ENCODE measurements around the gene SRPK3. TPM values are rescaled to one million over a fixed set of nuclear protein-coding genes. Genes with fewer than 3 reads are reported as not detected.

The SRPK3 gene
- total RNA-seq, 1 experiment from 2014 or later, result 1.6 TPM

DNA sequence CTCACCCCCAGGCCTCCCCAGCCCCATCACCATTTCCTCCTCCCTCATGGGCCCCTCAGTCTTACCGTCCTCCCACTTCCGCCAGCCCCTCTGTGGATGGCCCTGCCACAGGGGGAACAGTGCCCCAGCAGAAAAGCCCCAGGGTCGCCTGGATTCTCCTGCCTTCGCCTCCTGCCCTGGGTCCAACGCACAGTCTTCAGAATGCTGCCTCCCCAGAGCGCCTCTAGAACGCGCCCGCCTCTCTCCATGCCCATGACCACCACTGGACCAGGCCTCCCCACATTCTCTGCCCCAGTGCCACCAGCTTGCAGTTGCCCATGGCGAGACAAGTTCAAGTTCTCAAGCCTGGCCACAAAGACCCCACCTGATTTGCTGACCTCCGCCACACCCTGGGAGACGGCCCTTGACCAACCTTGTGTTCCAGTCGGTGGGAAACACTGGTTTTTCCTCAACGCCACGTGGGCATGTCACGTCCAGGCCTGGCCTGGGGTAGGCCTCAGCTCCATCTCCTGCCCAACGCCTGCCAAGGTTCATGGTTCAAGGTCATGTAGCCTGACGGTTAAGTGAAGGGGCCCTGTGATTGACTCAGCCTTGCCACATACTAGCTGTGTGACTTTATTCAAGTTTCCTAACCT lies 17.4 kb upstream of the SRPK3 start:
- in situ Hi-C loops (cut with HindIII; ENCODE audit: low pct_unique_long_range_greater_than_20kb, low sequenced_read_pairs), result no loop called here
- POLR2A ChIA-PET, result no interaction called here

DNA sequence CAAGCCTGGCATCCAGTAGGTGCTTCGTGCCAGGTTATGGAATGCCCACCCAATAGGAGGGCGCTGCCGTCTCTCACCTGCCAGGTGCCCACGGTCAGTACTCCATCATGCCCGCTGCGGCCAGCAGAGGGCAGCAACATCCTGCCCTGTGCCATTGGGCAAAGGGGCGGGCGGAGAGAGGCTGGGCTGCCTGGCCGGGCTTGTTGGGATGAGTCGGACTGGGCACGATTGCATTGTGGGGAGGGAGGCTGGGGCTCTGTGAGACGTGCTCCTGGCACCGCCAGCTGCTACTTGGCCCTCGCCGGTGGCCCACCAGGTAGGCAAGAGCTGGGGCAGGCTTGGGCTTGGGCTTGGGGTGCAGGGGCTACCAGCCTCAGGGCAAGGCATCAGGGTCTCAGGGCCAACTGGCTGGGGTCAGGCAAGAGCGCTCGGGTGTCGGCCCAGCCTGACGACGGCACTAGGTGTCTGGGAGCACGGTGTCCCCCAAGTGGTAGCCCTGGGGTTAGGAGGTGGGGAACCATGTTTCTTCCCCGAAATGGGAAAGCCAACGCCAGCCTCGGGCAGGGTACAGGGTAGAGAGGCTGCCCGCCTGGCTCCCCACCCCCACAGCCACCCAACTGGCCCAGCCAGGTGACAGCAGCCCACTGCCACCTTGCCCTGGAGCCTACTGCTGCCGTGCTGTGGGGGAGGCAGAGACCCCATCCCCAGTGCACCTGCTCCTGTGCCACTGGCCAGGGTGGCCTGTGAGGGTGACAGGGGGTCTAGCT lies 16.7 kb upstream of the SRPK3 start, which contains the start of gene PLXNB3:
PLXNB3 (plus strand) TSS at position 261 of the 767 bp plus-strand sequence. CDS start 1,287 bp downstream, outside the sequence.
- no peaks in the 10 kb centered on the region for H3K9me3 ChIP-seq (ENCODE audit: control insufficient read depth, insufficient read depth, low read depth, low read length)
- H3K36me3 ChIP-seq (ENCODE audit: control insufficient read depth, insufficient read depth, low read length), result no peaks in the 10 kb centered on the region
- H3K27me3 ChIP-seq (ENCODE audit: control insufficient read depth, insufficient read depth, low read length), result no peaks in the 10 kb centered on the region
- peak; percentile 38 for DNase-seq (ENCODE audit: low read depth, low spot score)
- intact Hi-C loops (cut with micrococcal nuclease; ENCODE audit: unreplicated experiment), result loop anchor here (10.0 kb wide), 2 partner anchors 121 to 161 kb away; partner anchors contain the start of genes ARHGAP4 and L1CAM
- TF ChIP-seq, protein P1, sequence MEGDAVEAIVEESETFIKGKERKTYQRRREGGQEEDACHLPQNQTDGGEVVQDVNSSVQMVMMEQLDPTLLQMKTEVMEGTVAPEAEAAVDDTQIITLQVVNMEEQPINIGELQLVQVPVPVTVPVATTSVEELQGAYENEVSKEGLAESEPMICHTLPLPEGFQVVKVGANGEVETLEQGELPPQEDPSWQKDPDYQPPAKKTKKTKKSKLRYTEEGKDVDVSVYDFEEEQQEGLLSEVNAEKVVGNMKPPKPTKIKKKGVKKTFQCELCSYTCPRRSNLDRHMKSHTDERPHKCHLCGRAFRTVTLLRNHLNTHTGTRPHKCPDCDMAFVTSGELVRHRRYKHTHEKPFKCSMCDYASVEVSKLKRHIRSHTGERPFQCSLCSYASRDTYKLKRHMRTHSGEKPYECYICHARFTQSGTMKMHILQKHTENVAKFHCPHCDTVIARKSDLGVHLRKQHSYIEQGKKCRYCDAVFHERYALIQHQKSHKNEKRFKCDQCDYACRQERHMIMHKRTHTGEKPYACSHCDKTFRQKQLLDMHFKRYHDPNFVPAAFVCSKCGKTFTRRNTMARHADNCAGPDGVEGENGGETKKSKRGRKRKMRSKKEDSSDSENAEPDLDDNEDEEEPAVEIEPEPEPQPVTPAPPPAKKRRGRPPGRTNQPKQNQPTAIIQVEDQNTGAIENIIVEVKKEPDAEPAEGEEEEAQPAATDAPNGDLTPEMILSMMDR (IDR thresholded peaks at IDR 0.05), result no peak
- TF ChIP-seq SIN3A (IDR thresholded peaks at IDR 0.05; ENCODE audit: borderline replicate concordance, insufficient read depth, low read depth, low read length), result no peak
- no peak for TF ChIP-seq POLR2AphosphoS5 (IDR thresholded peaks at IDR 0.05; ENCODE audit: low read depth, low read length)
- TF ChIP-seq TCF7L2 (IDR thresholded peaks at IDR 0.05; ENCODE audit: low read depth, low read length), result no peak
- TF ChIP-seq, protein P2, sequence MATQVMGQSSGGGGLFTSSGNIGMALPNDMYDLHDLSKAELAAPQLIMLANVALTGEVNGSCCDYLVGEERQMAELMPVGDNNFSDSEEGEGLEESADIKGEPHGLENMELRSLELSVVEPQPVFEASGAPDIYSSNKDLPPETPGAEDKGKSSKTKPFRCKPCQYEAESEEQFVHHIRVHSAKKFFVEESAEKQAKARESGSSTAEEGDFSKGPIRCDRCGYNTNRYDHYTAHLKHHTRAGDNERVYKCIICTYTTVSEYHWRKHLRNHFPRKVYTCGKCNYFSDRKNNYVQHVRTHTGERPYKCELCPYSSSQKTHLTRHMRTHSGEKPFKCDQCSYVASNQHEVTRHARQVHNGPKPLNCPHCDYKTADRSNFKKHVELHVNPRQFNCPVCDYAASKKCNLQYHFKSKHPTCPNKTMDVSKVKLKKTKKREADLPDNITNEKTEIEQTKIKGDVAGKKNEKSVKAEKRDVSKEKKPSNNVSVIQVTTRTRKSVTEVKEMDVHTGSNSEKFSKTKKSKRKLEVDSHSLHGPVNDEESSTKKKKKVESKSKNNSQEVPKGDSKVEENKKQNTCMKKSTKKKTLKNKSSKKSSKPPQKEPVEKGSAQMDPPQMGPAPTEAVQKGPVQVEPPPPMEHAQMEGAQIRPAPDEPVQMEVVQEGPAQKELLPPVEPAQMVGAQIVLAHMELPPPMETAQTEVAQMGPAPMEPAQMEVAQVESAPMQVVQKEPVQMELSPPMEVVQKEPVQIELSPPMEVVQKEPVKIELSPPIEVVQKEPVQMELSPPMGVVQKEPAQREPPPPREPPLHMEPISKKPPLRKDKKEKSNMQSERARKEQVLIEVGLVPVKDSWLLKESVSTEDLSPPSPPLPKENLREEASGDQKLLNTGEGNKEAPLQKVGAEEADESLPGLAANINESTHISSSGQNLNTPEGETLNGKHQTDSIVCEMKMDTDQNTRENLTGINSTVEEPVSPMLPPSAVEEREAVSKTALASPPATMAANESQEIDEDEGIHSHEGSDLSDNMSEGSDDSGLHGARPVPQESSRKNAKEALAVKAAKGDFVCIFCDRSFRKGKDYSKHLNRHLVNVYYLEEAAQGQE (IDR thresholded peaks at IDR 0.05; ENCODE audit: insufficient read depth in 1 of 2, low read depth in 2 of 2, low read length in 1 of 2), result no peak
- ChIA-PET POLR2A (no interaction called here), CTCF (no interaction called here)
- peaks cover 25% of the 10 kb centered on the region for H3K4me1 ChIP-seq (ENCODE audit: control insufficient read depth, insufficient read depth, low read length)
- in situ Hi-C loops (cut with HindIII; ENCODE audit: low pct_unique_long_range_greater_than_20kb, low sequenced_read_pairs), result no loop called here
- peak; percentile 82 for ATAC-seq
- peak within 1 kb of the TSS; percentile 30 to 48 for H3K4me3 ChIP-seq (ENCODE audit: low read depth in 2 of 2, low read length in 2 of 2)
- peak within 1 kb of the TSS; percentile 81 for H3K27ac ChIP-seq (ENCODE audit: low read length)
- BruUV-seq (replicated peaks), result no TSS peak

More for the DNA sequence above, 17.4 kb upstream of the SRPK3 start:
- no peaks in the 10 kb centered on the region for H3K9me3 ChIP-seq (ENCODE audit: control insufficient read depth, insufficient read depth, low read depth, low read length)
- CTCF ChIA-PET, result interaction anchor here (0.6 kb wide), 1 partner anchor 96 kb away, joined by 3 read pairs; no protein-coding TSS in a partner anchor
- H3K4me3 ChIP-seq (ENCODE audit: low read depth in 2 of 2, low read length in 2 of 2), result no peak overlapping the region
- DNase-seq (ENCODE audit: low read depth, low spot score), result no peak
- no peaks in the 10 kb centered on the region for H3K36me3 ChIP-seq (ENCODE audit: control insufficient read depth, insufficient read depth, low read length)
- BruUV-seq (replicated peaks), result no TSS peak
- no peak overlapping the region for H3K27ac ChIP-seq (ENCODE audit: low read length)
- peaks cover 25% of the 10 kb centered on the region for H3K4me1 ChIP-seq (ENCODE audit: control insufficient read depth, insufficient read depth, low read length)
- no peak for TF ChIP-seq TCF7L2 (IDR thresholded peaks at IDR 0.05; ENCODE audit: low read depth, low read length)
- TF ChIP-seq, protein P1 (IDR thresholded peaks at IDR 0.05), result no peak
- TF ChIP-seq SIN3A (IDR thresholded peaks at IDR 0.05; ENCODE audit: borderline replicate concordance, insufficient read depth, low read depth, low read length), result no peak
- TF ChIP-seq, protein P2 (IDR thresholded peaks at IDR 0.05; ENCODE audit: insufficient read depth in 1 of 2, low read depth in 2 of 2, low read length in 1 of 2), result no peak
- no peak for TF ChIP-seq POLR2AphosphoS5 (IDR thresholded peaks at IDR 0.05; ENCODE audit: low read depth, low read length)
- no peak for ATAC-seq
- H3K27me3 ChIP-seq (ENCODE audit: control insufficient read depth, insufficient read depth, low read length), result no peaks in the 10 kb centered on the region
- intact Hi-C loops (cut with micrococcal nuclease; ENCODE audit: unreplicated experiment), result loop anchor here (10.0 kb wide), 2 partner anchors 121 to 161 kb away; partner anchors contain the start of genes ARHGAP4 and L1CAM

All from Panc1 (cell line).